Chondrocyte (in vitro differentiated cells): ENCODE data around the gene MRPL33. TPM values are rescaled to one million over a fixed set of nuclear protein-coding genes. Genes with fewer than 3 reads are reported as not detected.
A peak's percentile ranks its signal among the peaks of the same experiment; 100 is the strongest.

Source experiments
- DNase-seq: peaks from one replicate; pipeline ENCODE4 v3.0.0; 2021; ENCODE audit warnings: mixed read lengths, low spot score
- H3K27ac Mint-ChIP-seq: one replicate; pipeline ENCODE4 v1.8.0; 2021; ENCODE audit warnings: mild to moderate bottlenecking, moderate library complexity, mixed read lengths; ENCODE audit not compliant: unreplicated experiment
- H3K27me3 Mint-ChIP-seq: 2 replicates; pipeline ENCODE4 v1.8.0; 2021; ENCODE audit warnings: low read depth, mixed read lengths
- H3K36me3 Mint-ChIP-seq: 2 replicates; pipeline ENCODE4 v1.8.0; 2021; ENCODE audit warnings: low read depth, mixed read lengths
- H3K4me1 Mint-ChIP-seq: 2 replicates; pipeline ENCODE4 v1.8.0; 2021; ENCODE audit warnings: low read depth, mild to moderate bottlenecking, mixed read lengths
- H3K4me3 Mint-ChIP-seq: one replicate; pipeline ENCODE4 v1.8.0; 2021; ENCODE audit warnings: mild to moderate bottlenecking, moderate library complexity, mixed read lengths; ENCODE audit not compliant: unreplicated experiment
- H3K9me3 Mint-ChIP-seq: 2 replicates; pipeline ENCODE4 v1.8.0; 2021; ENCODE audit warnings: low read depth, mixed read lengths
- CTCF ChIP-seq: fragments of 200-600 bp; sonication (generic); IDR thresholded peaks from 2 replicates; pipeline ENCODE4 v1.5.0; 2021; ENCODE audit warnings: antibody characterized with exemption, mild to moderate bottlenecking, moderate library complexity
- total RNA-seq: library from RNA; stranded (reverse); gene quantifications from 3 replicates; pipeline ENCODE4 v1.2.1, GENCODE V29; 2021

Gene MRPL33
- total RNA-seq, 1 donor from 2014 or later: 59.9 TPM

DNA sequence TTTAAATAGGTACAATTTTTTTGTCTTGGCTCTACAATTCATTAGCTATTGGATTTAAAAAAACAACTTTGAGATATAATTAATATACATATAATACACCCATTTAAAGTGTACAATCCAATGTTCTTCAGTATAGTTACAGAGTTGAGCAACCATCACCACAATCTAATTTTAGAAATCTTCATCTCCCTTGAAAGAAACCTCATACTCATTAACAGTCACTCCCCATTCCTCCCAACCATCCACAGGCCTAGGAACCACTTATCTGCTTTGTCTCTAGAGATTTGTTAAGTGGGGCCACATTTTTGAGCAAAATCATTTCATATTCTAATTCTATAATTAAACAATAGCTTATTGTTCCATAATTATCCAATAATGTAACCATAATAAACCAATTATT, 32.6 kb downstream of the MRPL33 start:
- Mint-ChIP-seq H3K4me3 (no peak overlapping the region), H3K9me3 (no peaks in the 10 kb centered on the region), H3K27ac (no peak overlapping the region), H3K27me3 (no peaks in the 10 kb centered on the region), H3K36me3 (no peaks in the 10 kb centered on the region), H3K4me1 (peaks cover 37% of the 10 kb centered on the region)
- DNase-seq: no peak
- no peak for TF ChIP-seq CTCF

- DNase-seq: no peak
- H3K27ac Mint-ChIP-seq: peak overlapping the region; percentile 6
- H3K36me3 Mint-ChIP-seq: no peaks in the 10 kb centered on the region
- no peaks in the 10 kb centered on the region for H3K27me3 Mint-ChIP-seq
- H3K9me3 Mint-ChIP-seq: no peaks in the 10 kb centered on the region
- peaks cover 37% of the 10 kb centered on the region for H3K4me1 Mint-ChIP-seq
- TF ChIP-seq CTCF: no peak
- no peak overlapping the region for H3K4me3 Mint-ChIP-seq
Measured at GRCh38 chr2:27805180-27805579, 33.7 kb downstream of the MRPL33 start.

DNA sequence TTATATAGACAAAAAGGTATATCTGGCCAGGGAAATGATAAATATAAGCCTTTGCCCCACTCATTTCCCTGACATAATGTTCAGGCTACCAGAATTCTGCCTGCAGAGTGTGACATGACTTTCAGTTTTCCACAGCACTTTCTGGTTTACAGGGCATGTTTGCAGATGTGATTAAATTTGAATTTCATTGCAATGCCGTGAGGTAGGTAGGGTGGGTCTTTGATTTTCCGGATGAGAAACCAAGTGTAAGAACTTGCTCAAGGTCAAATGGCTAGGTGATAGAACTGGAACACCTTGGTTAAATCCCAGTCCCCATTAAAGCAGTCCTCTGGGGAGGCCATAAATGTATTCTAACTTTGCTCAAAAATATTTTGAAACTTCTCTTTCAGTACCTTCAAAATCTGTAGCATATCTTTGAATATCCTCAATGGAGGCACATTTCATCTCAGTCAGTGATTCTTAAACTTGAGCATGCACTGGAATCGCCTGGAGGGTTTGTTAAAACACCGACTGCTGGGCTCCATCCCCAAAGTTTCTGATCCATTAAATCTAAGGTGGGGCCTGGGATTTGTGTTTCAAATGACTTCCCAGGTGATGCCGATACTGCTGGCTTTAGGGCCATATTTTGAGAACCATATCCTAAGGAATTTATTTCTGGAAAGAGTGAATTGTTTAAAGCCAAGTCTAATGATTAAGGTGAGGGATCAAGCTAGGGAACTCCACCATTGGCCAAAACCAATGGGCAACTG, 35.0 kb downstream of the MRPL33 start:
- H3K9me3 Mint-ChIP-seq: no peaks in the 10 kb centered on the region
- no peak for TF ChIP-seq CTCF
- H3K27me3 Mint-ChIP-seq: no peaks in the 10 kb centered on the region
- no peak overlapping the region for H3K4me3 Mint-ChIP-seq
- H3K36me3 Mint-ChIP-seq: no peaks in the 10 kb centered on the region
- no peak overlapping the region for H3K27ac Mint-ChIP-seq
- DNase-seq: no peak
- peaks cover 36% of the 10 kb centered on the region for H3K4me1 Mint-ChIP-seq

- Mint-ChIP-seq H3K27me3 (no peaks in the 10 kb centered on the region), H3K27ac (no peak overlapping the region), H3K36me3 (no peaks in the 10 kb centered on the region), H3K4me3 (no peak overlapping the region), H3K4me1 (peaks cover 40% of the 10 kb centered on the region), H3K9me3 (no peaks in the 10 kb centered on the region)
- peak; percentile 78 for TF ChIP-seq CTCF
- DNase-seq: no peak
Measured at GRCh38 chr2:27807476-27807875, 36.0 kb downstream of the MRPL33 start.

DNA sequence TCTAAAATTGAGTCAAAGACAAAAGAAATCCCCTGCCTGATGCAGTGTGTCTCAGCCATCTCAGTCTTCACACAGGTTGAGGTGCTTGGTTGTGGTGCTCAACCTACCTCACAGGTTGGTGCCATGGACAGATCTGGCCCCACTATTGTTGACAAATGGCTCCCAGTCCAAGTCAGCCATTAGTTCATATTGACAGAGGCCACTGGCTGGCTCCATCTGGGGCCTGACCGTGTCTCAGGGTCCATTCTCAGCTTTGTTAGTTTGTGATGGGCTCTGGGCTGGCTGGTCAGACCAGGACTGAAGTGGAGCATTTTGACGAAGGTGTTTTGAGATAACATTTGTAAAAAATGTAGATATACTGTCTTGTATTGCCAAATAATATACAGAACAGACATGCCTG, 36.9 kb downstream of the MRPL33 start:
- H3K27ac Mint-ChIP-seq: no peak overlapping the region
- peaks cover 40% of the 10 kb centered on the region for H3K4me1 Mint-ChIP-seq
- no peaks in the 10 kb centered on the region for H3K9me3 Mint-ChIP-seq
- H3K4me3 Mint-ChIP-seq: no peak overlapping the region
- no peaks in the 10 kb centered on the region for H3K36me3 Mint-ChIP-seq
- DNase-seq: no peak
- no peak for TF ChIP-seq CTCF
- no peaks in the 10 kb centered on the region for H3K27me3 Mint-ChIP-seq
